ENCODE measurements around the gene CCSER1. TPM values are rescaled to one million over a fixed set of nuclear protein-coding genes. Genes with fewer than 3 reads are reported as not detected.
"Not testable (repeated sequence)": the region's sequence is repeated elsewhere in the genome, so short reads cannot be mapped to it uniquely, and the experiment has no call there.

Gene CCSER1
- polyA plus RNA-seq, 3 donors from 2014 or later: 0.13 to 0.99 (median 0.90) TPM

DNA sequence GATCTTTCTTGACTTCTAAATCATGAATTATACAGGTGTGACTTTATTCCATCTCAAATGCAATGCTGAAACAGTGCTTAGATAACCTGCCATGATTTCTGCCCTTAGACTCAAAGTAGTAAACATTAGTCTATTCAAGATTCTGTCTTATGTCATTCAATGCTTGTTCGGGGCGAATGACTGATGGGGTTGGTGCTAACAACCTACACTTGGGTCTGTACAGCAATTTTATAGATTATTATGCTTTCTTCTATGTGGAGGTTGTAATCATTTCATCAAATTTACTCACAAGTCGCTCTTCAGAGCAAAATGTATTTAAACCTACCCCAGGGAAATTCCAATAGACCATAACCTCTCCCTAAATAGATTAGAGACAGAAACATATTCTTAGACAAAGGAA lies 1155.0 kb downstream of the CCSER1 start:
- Mint-ChIP-seq H3K27ac (no peak overlapping the region), H3K4me1 (no peaks in the 10 kb centered on the region), H3K27me3 (ENCODE audit: low read depth in 3 of 3) (peaks cover 0 to 1% (median 0%) of the 10 kb centered on the region in 3 donors), H3K9me3 (peaks cover 8 to 68% (median 36%) of the 10 kb centered on the region in 6 donors), H3K36me3 (no peaks in the 10 kb centered on the region), H3K4me3 (no peak overlapping the region)
- no peak for DNase-seq

DNA sequence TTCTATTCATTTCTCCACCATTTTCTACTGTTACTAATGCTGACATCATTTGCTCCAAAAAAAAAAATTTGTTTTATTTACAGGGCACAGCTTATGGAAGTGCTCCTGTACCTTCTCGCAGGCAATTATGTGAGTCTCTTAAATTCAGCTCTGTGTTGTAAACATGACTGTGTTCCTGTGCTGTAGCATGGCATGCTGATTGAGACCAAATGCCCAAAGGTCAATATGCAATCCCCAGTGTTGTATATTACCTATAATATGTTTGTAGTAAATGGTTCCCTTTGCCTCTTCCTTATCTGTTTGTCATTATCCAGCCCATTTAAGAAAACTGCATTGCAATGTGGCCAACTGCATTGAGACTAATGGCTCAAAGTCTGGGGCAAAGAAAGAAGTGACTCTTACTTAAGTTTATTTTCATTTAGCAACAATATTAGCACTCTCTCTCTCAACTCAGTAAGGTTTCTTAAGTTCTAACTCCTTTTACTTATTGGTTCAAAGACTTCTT lies 1156.6 kb downstream of the CCSER1 start:
- Mint-ChIP-seq H3K27ac (no peak overlapping the region), H3K36me3 (no peaks in the 10 kb centered on the region), H3K4me1 (no peaks in the 10 kb centered on the region), H3K9me3 (peaks cover 4 to 56% (median 32%) of the 10 kb centered on the region in 6 donors), H3K27me3 (ENCODE audit: low read depth in 3 of 3) (peaks cover 0 to 1% (median 0%) of the 10 kb centered on the region in 3 donors), H3K4me3 (no peak overlapping the region)
- no peak for DNase-seq

DNA sequence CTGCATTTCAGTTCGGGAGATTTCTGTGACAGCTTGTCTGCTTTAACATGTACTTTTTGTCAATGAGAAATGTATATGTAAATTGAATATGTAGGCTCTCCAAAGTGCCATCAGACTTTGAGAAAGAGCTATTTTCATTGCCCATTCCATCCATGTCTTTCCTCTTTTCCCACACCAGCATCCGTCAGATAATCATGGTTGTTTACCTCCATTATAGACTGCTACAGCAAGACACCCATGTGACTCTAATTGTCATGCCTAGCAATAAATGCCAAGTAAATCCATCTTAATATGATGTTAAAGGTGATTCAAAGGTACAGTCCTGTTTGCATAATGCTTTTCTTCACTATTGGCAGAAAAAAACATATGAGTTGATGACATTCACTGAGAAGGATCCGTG lies 1157.3 kb downstream of the CCSER1 start:
- Mint-ChIP-seq H3K27me3 (ENCODE audit: low read depth in 3 of 3) (peaks cover 0 to 1% (median 0%) of the 10 kb centered on the region in 3 donors), H3K4me1 (no peaks in the 10 kb centered on the region), H3K27ac (no peak overlapping the region), H3K36me3 (no peaks in the 10 kb centered on the region), H3K9me3 (peaks cover 6 to 53% (median 28%) of the 10 kb centered on the region in 6 donors), H3K4me3 (no peak overlapping the region)
- DNase-seq: no peak

DNA sequence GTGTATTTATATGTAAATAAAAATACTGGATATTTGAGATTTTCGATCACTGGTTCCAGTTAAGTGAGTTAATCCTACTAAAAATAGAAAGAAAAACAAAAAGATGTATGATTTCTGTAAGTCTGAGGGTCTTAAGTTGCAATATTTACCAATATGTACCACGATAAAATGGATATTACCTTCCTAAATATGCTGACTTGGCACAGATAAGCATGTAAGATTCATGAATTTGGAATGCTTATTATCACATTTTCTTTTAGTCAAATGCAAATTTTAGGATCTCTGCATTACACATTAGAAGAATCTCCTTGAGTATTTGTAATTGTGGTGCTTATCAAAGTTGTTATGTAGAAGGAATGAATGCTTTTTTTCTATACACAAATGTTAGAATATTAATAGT lies 1158.3 kb downstream of the CCSER1 start:
- Mint-ChIP-seq H3K27me3 (ENCODE audit: low read depth in 3 of 3) (no peaks in the 10 kb centered on the region), H3K9me3 (peaks cover 8 to 50% (median 25%) of the 10 kb centered on the region in 6 donors), H3K27ac (no peak overlapping the region), H3K4me3 (no peak overlapping the region), H3K4me1 (no peaks in the 10 kb centered on the region), H3K36me3 (no peaks in the 10 kb centered on the region)
- no peak for DNase-seq

DNA sequence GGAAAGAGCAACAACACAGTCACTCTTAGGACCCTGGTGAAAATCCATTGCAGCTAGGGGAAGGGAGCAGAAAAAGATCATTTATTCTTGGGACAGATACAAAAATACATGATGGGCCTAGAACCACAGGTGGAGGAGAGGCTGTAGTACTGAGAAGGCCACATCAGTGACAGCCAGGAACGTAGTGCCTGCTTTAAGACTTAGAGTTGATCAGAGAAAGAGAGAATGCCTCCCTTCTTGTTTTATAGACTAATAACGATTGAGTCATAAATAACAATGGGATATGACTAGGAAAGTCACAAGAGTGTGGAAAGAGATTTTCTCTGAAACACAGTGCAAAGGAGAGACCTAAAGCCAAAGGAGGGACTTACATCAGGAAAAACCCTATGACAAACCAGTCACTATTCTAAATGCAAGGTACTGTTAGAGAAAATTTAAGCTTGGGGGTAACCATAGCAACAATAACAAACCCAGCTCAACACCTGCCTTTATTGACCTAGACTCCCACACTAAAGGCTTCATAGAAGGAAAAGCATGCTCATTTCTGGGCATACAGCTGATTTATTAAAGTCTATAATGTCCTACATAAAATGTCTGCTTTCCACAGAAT lies 1161.6 kb downstream of the CCSER1 start:
- no peaks in the 10 kb centered on the region for H3K4me1 Mint-ChIP-seq

DNA sequence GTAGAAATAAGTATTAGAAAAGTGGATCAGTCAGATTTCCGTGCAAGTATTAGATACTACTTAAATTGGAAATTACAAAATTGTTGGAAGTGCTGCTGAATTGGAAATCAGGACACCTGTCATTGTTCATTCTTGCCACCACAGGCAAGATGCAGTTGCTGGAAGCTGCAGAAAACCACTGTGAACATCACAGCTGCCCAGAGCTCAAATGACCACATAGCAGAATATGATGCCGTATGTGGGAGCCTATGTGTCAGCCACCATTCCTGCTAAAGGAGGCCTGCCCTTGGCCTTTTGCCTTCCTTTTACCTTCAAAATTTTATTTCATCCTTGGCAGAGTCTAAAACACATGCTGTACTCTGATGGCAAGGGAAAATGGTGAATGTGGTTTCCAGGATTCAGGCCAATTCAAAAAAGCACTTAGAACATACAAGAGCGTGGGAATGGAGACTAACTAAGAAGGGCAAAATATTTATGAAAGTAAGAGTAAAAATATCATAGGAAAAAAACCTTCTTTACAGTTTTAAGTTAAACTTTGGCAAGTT lies 1171.0 kb downstream of the CCSER1 start:
- Mint-ChIP-seq H3K4me1 (no peaks in the 10 kb centered on the region), H3K27ac (no peak overlapping the region), H3K36me3 (no peaks in the 10 kb centered on the region), H3K9me3 (peaks cover 4 to 41% (median 20%) of the 10 kb centered on the region in 6 donors), H3K4me3 (no peak overlapping the region), H3K27me3 (ENCODE audit: low read depth in 3 of 3) (peaks cover 0 to 4% (median 0%) of the 10 kb centered on the region in 3 donors)
- no peak for DNase-seq

More for the DNA sequence above, 1161.6 kb downstream of the CCSER1 start:
- Mint-ChIP-seq H3K9me3 (peaks cover 7 to 45% (median 22%) of the 10 kb centered on the region in 6 donors), H3K27ac (no peak overlapping the region), H3K27me3 (ENCODE audit: low read depth in 3 of 3) (peaks cover 0 to 2% (median 0%) of the 10 kb centered on the region in 3 donors), H3K36me3 (no peaks in the 10 kb centered on the region), H3K4me3 (no peak overlapping the region)
- DNase-seq: no peak

DNA sequence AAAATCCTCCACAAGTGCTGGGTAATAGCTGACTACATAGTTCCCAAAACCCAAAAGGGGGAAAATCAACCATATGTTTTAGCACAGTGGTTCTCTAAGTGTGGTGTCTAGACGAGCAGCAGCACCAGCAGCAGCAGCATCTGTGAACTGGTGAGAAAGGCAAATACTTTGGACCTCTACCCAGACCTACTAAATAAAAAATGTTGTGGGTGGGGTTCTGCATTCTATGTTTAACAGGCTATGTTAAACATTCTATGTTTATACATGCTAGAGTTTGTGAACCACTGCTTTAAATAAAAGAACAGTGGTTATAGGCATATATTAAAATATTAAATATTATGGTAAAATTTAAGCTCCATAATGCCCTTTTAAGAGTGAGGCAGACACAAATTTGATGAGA lies 1171.6 kb downstream of the CCSER1 start:
- no peak overlapping the region for H3K4me3 Mint-ChIP-seq
- DNase-seq: no peak
- no peaks in the 10 kb centered on the region for H3K4me1 Mint-ChIP-seq
- peaks cover 0 to 4% (median 0%) of the 10 kb centered on the region in 3 donors for H3K27me3 Mint-ChIP-seq (ENCODE audit: low read depth in 3 of 3)
- no peak overlapping the region for H3K27ac Mint-ChIP-seq
- H3K36me3 Mint-ChIP-seq: no peaks in the 10 kb centered on the region
- peaks cover 4 to 41% (median 19%) of the 10 kb centered on the region in 6 donors for H3K9me3 Mint-ChIP-seq

DNA sequence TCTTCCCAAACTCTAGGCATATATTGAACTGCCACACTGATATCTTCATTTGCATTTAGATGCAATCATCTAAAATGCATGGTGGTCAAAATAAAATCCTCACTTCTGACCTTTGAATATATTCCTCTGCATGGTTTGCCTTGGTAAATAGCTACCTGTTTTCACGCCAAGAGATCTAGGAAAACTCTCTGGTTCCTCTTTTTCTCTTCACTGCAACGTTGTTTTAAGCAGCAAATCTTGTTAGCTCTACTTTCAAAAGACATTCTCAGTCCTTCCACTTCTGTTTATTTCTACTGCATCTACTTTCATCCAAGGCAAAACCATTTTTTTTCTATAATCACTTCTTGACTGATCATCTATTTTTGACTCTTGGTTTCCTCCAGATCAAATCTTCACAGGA lies 1174.9 kb downstream of the CCSER1 start:
- Mint-ChIP-seq H3K27me3 (ENCODE audit: low read depth in 3 of 3) (peaks cover 0 to 4% (median 0%) of the 10 kb centered on the region in 3 donors), H3K27ac (no peak overlapping the region), H3K4me1 (no peaks in the 10 kb centered on the region), H3K9me3 (peaks cover 4 to 36% (median 20%) of the 10 kb centered on the region in 6 donors), H3K36me3 (no peaks in the 10 kb centered on the region), H3K4me3 (no peak overlapping the region)
- no peak for DNase-seq

DNA sequence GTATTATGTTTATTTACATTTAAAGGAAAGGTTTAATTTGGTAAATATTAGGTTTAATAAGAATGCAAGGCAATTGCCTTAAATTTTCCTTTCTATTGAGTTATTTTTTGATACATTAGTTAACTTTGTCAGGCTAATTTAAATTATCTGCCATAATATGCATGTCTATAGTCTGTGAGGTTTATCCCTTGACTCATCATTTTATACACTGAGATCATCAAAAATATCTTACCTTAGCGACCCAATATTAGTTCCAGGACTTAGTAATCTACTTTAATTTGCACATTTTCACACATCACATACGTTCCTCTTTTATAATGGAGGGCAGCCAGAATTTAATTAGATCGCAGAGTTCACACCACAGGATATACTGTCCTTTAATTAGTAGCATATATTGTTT lies 1177.1 kb downstream of the CCSER1 start:
- no peaks in the 10 kb centered on the region for H3K4me1 Mint-ChIP-seq
- no peaks in the 10 kb centered on the region for H3K36me3 Mint-ChIP-seq
- no peak for DNase-seq
- no peak overlapping the region for H3K4me3 Mint-ChIP-seq
- H3K27ac Mint-ChIP-seq: no peak overlapping the region
- peaks cover 0 to 2% (median 0%) of the 10 kb centered on the region in 3 donors for H3K27me3 Mint-ChIP-seq (ENCODE audit: low read depth in 3 of 3)
- peaks cover 6 to 26% (median 15%) of the 10 kb centered on the region in 6 donors for H3K9me3 Mint-ChIP-seq

DNA sequence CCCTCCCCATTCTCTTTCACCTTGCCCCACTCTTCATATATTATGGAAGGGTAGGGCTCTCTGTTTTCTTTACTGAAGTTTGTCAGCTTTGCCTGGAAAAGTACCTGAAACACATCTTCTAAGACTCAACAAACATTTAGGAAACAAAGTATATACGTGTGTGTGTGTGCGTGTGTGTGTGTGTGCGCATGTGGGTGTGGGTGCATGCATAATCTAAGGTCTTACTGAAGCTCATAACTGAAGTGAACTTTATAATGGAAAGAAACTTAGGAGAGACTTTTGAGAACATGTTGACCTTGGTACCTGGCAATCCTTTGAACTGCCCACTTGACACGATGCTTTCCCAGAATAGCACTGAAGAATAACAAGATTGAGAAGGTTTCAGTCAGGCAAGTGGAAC lies 1190.2 kb downstream of the CCSER1 start:
- Mint-ChIP-seq H3K4me3 (no peak overlapping the region), H3K9me3 (peaks cover 0 to 66% (median 29%) of the 10 kb centered on the region in 6 donors), H3K4me1 (no peaks in the 10 kb centered on the region), H3K36me3 (peaks cover 0 to 3% (median 2%) of the 10 kb centered on the region in 3 donors), H3K27me3 (ENCODE audit: low read depth in 3 of 3) (peaks cover 0 to 3% (median 2%) of the 10 kb centered on the region in 3 donors), H3K27ac (no peak overlapping the region)
- DNase-seq: no peak

DNA sequence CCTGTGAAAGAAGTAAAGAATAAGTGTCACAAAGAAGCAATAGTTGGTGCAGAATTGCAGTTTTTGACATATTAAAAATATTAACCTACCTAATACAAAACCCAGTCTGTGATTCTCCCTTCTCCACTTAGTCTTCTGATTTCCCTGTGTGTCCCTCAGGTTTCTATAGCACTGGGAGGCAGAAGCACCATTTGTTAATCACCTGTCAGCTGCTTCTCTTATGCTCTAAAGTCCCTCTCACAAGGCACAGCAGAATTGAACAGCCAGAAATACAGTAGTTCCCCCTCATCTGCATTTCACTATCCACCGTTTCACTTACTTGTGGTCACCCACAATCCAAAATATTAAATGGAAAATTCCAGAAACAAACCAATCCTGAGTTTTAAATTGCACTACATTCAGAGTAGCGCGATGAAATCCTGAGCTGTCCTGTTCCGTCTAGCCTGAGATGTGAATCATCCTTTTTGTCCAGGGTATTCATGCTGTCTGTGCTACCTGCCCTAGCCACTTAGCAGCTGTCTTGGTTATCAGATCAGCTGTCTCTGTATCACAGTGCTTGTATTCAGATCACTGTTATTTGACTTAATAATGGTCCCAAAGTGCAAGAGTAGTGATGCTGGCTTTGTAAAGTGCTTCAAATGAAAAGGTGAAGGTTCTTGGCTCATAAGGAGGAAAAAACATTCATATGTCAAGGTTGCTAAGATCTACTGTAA lies 1192.5 kb downstream of the CCSER1 start:
- Mint-ChIP-seq H3K27me3 (ENCODE audit: low read depth in 3 of 3) (peaks cover 0 to 3% (median 2%) of the 10 kb centered on the region in 3 donors), H3K36me3 (peaks cover 0 to 2% (median 0%) of the 10 kb centered on the region in 3 donors), H3K4me1 (no peaks in the 10 kb centered on the region), H3K9me3 (peaks cover 4 to 61% (median 27%) of the 10 kb centered on the region in 6 donors), H3K27ac (no peak overlapping the region), H3K4me3 (no peak overlapping the region)
- DNase-seq: no peak

DNA sequence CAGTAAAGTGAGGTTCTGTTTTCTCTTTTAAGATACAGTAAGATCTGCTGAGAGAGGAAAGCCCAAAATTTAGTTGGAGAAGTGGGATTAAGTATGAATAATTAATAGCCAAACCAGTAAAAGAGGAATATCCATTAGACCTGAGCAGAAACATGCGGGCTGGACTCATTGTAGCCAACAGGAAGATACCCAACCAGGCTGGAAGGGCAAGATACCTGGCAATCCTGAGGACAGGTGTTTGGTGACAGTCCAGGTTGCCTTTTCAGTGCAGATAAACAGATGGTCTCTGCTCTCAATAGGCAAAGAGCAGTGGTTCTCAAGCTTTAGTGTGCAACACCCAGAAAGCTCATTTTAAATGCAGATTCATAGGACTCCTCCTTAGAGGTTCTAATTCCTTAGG lies 1195.8 kb downstream of the CCSER1 start:
- peaks cover 0 to 10% (median 0%) of the 10 kb centered on the region in 3 donors for H3K36me3 Mint-ChIP-seq
- no peaks in the 10 kb centered on the region for H3K4me1 Mint-ChIP-seq
- H3K27me3 Mint-ChIP-seq (ENCODE audit: low read depth in 3 of 3): peaks cover 0 to 3% (median 0%) of the 10 kb centered on the region in 3 donors
- no peak for DNase-seq
- no peak overlapping the region for H3K27ac Mint-ChIP-seq
- peaks cover 18 to 65% (median 40%) of the 10 kb centered on the region in 6 donors for H3K9me3 Mint-ChIP-seq
- no peak overlapping the region for H3K4me3 Mint-ChIP-seq

DNA sequence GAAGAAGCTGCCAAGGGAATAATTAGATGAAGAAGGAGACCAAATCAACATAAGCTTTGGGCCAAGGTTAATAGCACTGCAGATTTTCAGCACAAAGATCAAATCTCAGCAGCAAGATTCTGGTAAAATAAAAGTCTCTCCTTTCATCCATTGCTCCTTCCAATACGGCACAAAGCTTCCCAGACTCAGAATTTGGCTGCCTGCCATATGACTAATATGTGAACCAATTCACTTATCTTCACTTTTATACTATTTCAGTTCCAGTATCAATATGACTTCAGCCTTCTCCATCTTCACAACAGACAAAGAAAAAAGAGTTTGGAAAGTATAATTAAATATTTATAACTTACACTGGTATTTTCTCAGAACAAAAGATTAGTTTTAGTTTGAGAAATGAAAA lies 1198.3 kb downstream of the CCSER1 start:
- Mint-ChIP-seq H3K27ac (no peak overlapping the region), H3K9me3 (peaks cover 22 to 71% (median 46%) of the 10 kb centered on the region in 6 donors), H3K27me3 (ENCODE audit: low read depth in 3 of 3) (peaks cover 0 to 3% (median 0%) of the 10 kb centered on the region in 3 donors), H3K4me3 (no peak overlapping the region), H3K36me3 (peaks cover 0 to 11% (median 0%) of the 10 kb centered on the region in 3 donors), H3K4me1 (no peaks in the 10 kb centered on the region)
- no peak for DNase-seq

DNA sequence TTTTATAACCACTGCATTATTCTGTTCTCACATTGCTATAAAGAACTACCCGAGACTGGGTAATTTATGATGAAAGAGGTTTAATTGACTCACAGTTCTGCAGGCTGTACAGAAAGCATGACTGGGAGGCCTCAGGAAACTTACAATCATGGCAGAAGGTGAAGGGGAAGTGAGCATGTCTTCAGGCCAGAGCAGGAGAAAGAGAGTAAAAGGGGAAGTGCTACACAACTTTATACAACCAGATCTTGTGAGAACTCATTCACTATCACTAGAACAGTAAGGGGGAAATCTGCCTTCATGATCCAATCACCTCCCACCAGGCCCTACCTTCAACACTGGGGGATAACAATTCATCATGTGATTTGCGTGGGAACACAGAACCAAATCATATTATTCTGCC lies 1199.0 kb downstream of the CCSER1 start:
- H3K27ac Mint-ChIP-seq; H3K27me3 Mint-ChIP-seq (ENCODE audit: low read depth in 3 of 3); H3K4me3 Mint-ChIP-seq; DNase-seq; H3K4me1 Mint-ChIP-seq: not testable (repeated sequence)
- peaks cover 0 to 11% (median 0%) of the 10 kb centered on the region in 3 donors for H3K36me3 Mint-ChIP-seq
- peaks cover 22 to 69% (median 43%) of the 10 kb centered on the region in 6 donors for H3K9me3 Mint-ChIP-seq

All from immature natural killer cell (primary cell).